NB4 (cell line): ENCODE results near the gene DAZL.
A peak's percentile ranks its signal among the peaks of the same experiment; 100 is the strongest.

ENCODE experiments used
- DNase-seq: peaks from one replicate; pipeline ENCODE4 v3.0.0; 2010; ENCODE audit warnings: low read depth
- H3K4me3 ChIP-seq: one replicate; pipeline ENCODE4 v1.5.1; 2011; ENCODE audit warnings: mild to moderate bottlenecking, low read depth, low read length, moderate library complexity
- MYC ChIP-seq: IDR thresholded peaks from 2 replicates; pipeline ENCODE4 v1.6.1; 2011; ENCODE audit warnings: low read depth, low read length
- POLR2A ChIP-seq: IDR thresholded peaks from 2 replicates; pipeline ENCODE4 v1.6.1; 2011; ENCODE audit warnings: mild to moderate bottlenecking; ENCODE audit not compliant: insufficient read length; ENCODE audit errors: extremely low read depth
- TF ChIP-seq, protein P1 (sequence below): IDR thresholded peaks from one replicate; pipeline ENCODE4 v1.5.1; 2012; ENCODE audit warnings: low read depth, low read length
- TF ChIP-seq, protein P2 (sequence below): IDR thresholded peaks from 2 replicates; pipeline ENCODE4 v1.6.1; 2011; ENCODE audit warnings: low read depth, low read length

Gene DAZL

DNA sequence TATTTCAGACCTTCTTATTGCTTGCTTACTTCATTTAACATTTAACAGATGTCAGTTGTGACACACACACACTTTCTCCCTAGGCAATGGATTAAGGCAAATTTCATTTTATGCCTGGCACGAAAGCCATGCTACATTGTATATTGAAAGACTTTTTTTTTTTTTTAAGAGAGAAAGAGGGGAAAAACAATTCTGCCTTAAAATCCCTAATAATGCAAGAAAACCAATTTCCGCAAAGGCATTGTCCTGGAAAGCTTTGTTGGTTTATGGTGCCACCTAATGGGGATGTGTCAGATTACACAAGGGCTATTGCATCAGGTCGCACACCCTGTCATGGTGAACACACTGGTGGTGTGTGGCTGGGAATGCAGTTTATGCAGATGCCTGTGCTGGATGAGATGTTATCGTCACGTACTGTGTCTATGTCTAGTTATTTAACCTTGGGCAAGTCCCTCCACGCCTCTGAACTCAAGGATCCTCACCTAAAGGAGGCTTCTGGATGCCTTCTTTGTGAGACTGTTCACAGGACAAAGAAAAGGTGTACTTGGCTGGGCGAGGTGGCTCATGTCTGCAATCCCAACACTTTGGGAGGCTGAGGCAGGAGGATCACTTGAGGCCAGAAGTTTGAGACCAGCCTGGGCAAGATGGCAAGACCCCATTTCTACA lies 54.4 kb downstream of the DAZL start:
- TF ChIP-seq MYC: 0 out of 2 replicates have a peak, but pooled peaks have one; percentile 21
- TF ChIP-seq, protein P1, sequence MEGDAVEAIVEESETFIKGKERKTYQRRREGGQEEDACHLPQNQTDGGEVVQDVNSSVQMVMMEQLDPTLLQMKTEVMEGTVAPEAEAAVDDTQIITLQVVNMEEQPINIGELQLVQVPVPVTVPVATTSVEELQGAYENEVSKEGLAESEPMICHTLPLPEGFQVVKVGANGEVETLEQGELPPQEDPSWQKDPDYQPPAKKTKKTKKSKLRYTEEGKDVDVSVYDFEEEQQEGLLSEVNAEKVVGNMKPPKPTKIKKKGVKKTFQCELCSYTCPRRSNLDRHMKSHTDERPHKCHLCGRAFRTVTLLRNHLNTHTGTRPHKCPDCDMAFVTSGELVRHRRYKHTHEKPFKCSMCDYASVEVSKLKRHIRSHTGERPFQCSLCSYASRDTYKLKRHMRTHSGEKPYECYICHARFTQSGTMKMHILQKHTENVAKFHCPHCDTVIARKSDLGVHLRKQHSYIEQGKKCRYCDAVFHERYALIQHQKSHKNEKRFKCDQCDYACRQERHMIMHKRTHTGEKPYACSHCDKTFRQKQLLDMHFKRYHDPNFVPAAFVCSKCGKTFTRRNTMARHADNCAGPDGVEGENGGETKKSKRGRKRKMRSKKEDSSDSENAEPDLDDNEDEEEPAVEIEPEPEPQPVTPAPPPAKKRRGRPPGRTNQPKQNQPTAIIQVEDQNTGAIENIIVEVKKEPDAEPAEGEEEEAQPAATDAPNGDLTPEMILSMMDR: peak; percentile 71
- TF ChIP-seq POLR2A: no peak
- TF ChIP-seq, protein P2, sequence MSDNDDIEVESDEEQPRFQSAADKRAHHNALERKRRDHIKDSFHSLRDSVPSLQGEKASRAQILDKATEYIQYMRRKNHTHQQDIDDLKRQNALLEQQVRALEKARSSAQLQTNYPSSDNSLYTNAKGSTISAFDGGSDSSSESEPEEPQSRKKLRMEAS: no peak; the same call in 1 of the 2 replicates
- peak; percentile 85 for DNase-seq
- no peak overlapping the region for H3K4me3 ChIP-seq

DNA sequence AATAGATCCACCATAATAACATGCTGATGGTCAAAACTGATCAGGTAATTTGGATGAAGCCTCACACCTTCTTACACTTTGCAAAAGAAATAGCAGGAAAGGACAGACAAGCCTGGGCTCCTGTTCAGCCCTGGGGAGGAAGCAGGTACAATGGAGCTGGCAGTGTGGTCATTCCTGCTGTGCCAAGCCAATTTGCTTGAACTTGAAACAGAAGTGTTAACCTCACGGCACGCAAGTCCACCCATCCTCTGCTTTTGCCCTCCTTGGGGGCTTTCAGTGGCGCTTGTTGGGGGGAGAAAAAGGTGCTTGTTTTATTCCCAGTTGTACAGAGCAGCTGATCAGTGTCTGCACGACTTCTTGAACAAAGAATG lies 54.9 kb downstream of the DAZL start:
- DNase-seq: no peak
- no peak overlapping the region for H3K4me3 ChIP-seq
- TF ChIP-seq, protein P1: no peak
- TF ChIP-seq, protein P2: no peak
- no peak for TF ChIP-seq POLR2A
- TF ChIP-seq MYC: no peak

DNA sequence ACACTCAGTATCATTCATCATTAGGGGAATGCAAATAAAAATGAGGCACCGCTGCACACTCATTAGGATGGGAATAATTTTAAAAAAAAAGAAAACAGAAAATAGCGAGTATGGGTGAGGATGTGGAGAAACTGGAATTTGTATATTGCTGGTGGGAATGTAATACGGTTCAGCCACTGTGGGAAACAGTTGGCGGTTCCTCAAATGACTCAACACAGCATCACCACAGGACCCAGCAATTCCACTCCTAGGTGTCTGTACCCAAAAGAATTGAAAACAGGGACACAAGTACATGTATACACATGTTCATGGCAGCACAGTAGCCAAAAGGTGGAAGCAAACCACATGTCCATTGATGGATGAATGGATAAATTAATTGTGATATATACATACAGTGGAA lies 56.5 kb downstream of the DAZL start:
- H3K4me3 ChIP-seq: no peak overlapping the region
- TF ChIP-seq MYC (no peak), POLR2A (no peak)
- TF ChIP-seq, protein P1: no peak
- TF ChIP-seq, protein P2: no peak
- DNase-seq: no peak

DNA sequence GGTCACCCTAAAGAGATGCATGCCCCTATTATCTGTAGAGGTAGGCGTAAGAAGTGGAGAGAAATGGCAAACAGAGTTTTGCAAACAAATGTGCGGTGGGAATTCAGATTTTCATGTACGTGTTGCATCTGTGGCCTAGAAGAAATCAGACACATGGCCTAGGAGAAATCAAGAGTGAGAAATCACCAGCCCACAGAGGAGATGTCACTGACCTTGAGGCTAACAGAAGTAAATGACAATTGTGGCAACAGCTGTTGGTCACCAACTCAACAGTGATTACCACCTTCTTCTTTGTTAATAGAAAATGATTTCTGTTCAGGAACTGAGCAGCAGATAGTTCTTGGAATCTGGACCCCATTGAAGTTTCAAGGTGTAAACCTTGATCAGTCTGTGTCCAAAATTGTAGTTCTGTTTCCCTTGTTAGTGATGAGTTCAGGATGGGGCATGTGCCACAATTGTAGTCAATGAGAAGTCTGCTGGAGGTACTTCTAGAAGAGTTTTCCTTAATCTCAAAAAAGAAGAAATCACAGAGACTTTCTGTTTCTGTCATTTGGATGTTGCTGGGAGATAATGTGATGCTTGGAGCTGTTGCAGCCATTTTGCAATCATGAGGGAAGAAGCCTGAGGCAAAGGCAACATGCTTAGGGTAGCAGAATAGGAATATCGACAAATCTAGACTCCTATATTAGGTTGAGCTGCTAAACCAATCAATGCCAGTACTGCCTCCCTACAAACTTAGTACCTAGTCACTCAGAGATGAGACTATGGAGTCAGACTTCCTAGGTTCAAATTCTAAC lies 57.5 kb downstream of the DAZL start:
- DNase-seq: no peak
- no peak overlapping the region for H3K4me3 ChIP-seq
- no peak for TF ChIP-seq MYC
- TF ChIP-seq, protein P1: no peak

DNA sequence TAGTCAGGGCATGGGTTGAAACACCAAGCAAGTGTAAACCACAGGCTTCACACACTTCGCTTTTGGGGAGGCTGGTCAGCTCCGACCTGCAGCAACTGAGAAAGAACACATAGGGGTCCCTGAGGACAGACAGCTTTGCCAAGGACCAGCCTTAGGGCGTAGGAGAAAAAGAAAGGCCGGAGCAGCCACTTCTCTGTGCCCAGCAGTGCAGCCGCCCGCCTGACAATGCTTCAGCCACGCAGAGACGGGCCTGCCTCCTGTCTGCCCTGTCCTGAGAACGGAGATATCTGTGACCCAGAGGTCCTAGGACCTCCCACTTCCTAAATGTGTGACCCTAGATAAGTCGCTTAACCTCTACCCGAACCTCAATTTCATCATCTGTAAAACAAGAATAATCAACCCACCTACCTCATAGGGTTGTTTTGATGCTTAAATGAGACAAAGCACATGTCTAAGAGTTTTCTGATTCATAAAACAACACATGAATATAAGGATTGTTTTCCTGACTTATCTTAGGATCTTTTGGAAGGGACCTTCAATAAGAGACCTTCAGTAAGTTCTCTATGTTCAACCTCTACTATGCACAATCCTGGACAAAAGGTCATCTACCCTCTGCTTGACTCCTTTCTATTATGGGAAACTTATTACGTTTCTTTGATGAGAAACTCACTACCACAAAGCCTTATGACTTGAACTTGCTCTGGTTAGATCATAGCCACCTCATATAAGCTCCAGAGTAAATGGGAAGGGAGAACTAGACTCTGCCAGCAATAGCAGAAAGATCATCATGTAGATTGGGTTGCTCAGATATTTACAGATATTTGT lies 58.8 kb downstream of the DAZL start:
- TF ChIP-seq, protein P1: no peak
- TF ChIP-seq, protein P2: no peak
- TF ChIP-seq MYC (no peak), POLR2A (no peak)
- no peak for DNase-seq

More for the DNA sequence above, 58.8 kb downstream of the DAZL start:
- no peak overlapping the region for H3K4me3 ChIP-seq
